ENCODE results near the gene OPCML.

Gene OPCML

DNA sequence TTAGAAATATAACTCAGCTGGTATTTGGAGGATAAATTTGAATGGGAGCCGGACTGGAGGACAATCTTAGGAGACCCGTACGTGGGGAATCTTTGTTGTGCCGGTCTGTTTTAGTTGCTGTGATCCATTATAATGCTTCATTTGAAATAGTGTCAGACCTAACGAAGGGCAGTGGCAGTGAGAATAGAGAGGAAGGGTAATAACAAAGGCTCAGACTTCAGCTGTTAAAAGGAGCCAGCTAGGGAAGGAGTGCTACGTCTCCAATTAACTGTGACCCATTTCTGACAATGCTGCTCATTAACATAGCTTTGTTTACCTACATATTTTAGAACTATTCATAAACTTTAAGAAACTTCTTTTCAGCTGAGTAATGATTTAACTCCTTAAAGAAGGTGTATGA is 246.9 kb downstream of the OPCML start:
- no peaks in the 10 kb centered on the region for H3K27me3 ChIP-seq (ENCODE audit: insufficient read depth, low read depth)
- no peak overlapping the region for H3K4me2 ChIP-seq
- peaks cover 3% of the 10 kb centered on the region for H3K4me1 ChIP-seq (ENCODE audit: low read depth, poor library complexity, severe bottlenecking)
- H3K9ac ChIP-seq, result no peak overlapping the region
- TF ChIP-seq, protein P1, sequence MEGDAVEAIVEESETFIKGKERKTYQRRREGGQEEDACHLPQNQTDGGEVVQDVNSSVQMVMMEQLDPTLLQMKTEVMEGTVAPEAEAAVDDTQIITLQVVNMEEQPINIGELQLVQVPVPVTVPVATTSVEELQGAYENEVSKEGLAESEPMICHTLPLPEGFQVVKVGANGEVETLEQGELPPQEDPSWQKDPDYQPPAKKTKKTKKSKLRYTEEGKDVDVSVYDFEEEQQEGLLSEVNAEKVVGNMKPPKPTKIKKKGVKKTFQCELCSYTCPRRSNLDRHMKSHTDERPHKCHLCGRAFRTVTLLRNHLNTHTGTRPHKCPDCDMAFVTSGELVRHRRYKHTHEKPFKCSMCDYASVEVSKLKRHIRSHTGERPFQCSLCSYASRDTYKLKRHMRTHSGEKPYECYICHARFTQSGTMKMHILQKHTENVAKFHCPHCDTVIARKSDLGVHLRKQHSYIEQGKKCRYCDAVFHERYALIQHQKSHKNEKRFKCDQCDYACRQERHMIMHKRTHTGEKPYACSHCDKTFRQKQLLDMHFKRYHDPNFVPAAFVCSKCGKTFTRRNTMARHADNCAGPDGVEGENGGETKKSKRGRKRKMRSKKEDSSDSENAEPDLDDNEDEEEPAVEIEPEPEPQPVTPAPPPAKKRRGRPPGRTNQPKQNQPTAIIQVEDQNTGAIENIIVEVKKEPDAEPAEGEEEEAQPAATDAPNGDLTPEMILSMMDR (conservative IDR thresholded peaks at IDR 0.05; ENCODE audit: low read depth, low read length), result no peak
- no peaks in the 10 kb centered on the region for H3K36me3 ChIP-seq (ENCODE audit: insufficient read depth)
- no peaks in the 10 kb centered on the region for H4K20me1 ChIP-seq (ENCODE audit: insufficient read depth)
- H3K27ac ChIP-seq, result no peak overlapping the region
- no peaks in the 10 kb centered on the region for H3K79me2 ChIP-seq (ENCODE audit: insufficient read depth, low read depth)
- no peak overlapping the region for H3K4me3 ChIP-seq (IDR thresholded peaks at IDR 0.05; ENCODE audit: insufficient read depth, low read depth, low read length)
- H2AFZ ChIP-seq (ENCODE audit: low read depth), result no peak overlapping the region

DNA sequence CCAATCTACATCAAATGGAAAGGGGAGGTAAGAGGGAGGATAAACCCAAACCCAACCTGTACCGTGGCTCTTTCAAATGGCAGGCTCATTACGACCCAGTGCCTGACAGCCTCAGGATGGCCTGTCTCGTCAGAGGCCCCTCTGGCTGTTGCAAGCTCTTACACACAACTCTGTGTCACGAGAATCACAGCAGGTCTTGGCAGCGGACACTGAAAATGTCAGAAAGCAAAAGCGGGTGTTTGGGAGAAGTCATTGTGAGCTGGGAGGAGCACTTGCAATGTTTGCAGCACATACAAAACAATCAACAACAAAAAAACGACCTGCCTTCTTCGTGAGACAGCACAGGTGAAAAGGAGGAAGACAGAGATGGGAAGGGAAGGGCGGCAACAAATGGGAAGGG is 248.1 kb downstream of the OPCML start:
- H3K27ac ChIP-seq, result no peak overlapping the region
- no peaks in the 10 kb centered on the region for H3K79me2 ChIP-seq (ENCODE audit: insufficient read depth, low read depth)
- no peak overlapping the region for H3K9ac ChIP-seq
- peaks cover 8% of the 10 kb centered on the region for H3K4me1 ChIP-seq (ENCODE audit: low read depth, poor library complexity, severe bottlenecking)
- no peaks in the 10 kb centered on the region for H4K20me1 ChIP-seq (ENCODE audit: insufficient read depth)
- no peak overlapping the region for H3K4me3 ChIP-seq (IDR thresholded peaks at IDR 0.05; ENCODE audit: insufficient read depth, low read depth, low read length)
- TF ChIP-seq, protein P1 (conservative IDR thresholded peaks at IDR 0.05; ENCODE audit: low read depth, low read length), result no peak
- H2AFZ ChIP-seq (ENCODE audit: low read depth), result no peak overlapping the region
- no peak overlapping the region for H3K4me2 ChIP-seq
- no peaks in the 10 kb centered on the region for H3K27me3 ChIP-seq (ENCODE audit: insufficient read depth, low read depth)
- H3K36me3 ChIP-seq (ENCODE audit: insufficient read depth), result no peaks in the 10 kb centered on the region

DNA sequence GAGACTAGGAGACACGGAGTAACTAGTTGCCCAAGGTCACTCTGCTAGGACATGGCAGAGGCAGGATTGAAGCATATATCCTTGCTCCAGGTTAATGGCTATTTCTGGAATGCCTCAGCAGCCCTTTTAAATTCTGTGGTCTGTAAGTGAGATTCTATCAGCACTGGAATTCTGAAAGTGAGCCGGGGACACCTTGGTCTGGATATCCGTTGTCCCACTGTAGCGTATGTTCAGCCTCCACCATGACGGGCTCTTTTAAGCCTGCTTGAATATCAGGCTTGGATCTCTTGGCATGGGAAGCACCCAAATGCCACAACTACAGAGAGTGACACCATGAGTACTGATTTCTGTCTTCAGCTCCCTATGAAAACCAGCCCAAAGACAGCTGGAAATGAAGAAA is 254.4 kb downstream of the OPCML start:
- H3K27ac ChIP-seq, result no peak overlapping the region
- no peaks in the 10 kb centered on the region for H4K20me1 ChIP-seq (ENCODE audit: insufficient read depth)
- no peak overlapping the region for H3K4me3 ChIP-seq (IDR thresholded peaks at IDR 0.05; ENCODE audit: insufficient read depth, low read depth, low read length)
- TF ChIP-seq, protein P1 (conservative IDR thresholded peaks at IDR 0.05; ENCODE audit: low read depth, low read length), result no peak
- H3K4me2 ChIP-seq, result no peak overlapping the region
- H3K4me1 ChIP-seq (ENCODE audit: low read depth, poor library complexity, severe bottlenecking), result peaks cover 8% of the 10 kb centered on the region
- no peak overlapping the region for H2AFZ ChIP-seq (ENCODE audit: low read depth)
- no peaks in the 10 kb centered on the region for H3K27me3 ChIP-seq (ENCODE audit: insufficient read depth, low read depth)
- no peak overlapping the region for H3K9ac ChIP-seq
- H3K36me3 ChIP-seq (ENCODE audit: insufficient read depth), result no peaks in the 10 kb centered on the region
- H3K79me2 ChIP-seq (ENCODE audit: insufficient read depth, low read depth), result no peaks in the 10 kb centered on the region

GRCh38 chr11:133271871-133272776 is 260.2 kb downstream of the OPCML start:
- H3K79me2 ChIP-seq (ENCODE audit: insufficient read depth, low read depth), result no peaks in the 10 kb centered on the region
- no peaks in the 10 kb centered on the region for H3K36me3 ChIP-seq (ENCODE audit: insufficient read depth)
- no peaks in the 10 kb centered on the region for H3K27me3 ChIP-seq (ENCODE audit: insufficient read depth, low read depth)
- TF ChIP-seq, protein P1 (conservative IDR thresholded peaks at IDR 0.05; ENCODE audit: low read depth, low read length), result no peak
- no peak overlapping the region for H3K9ac ChIP-seq
- H3K4me2 ChIP-seq, result no peak overlapping the region
- no peak overlapping the region for H3K27ac ChIP-seq
- no peak overlapping the region for H2AFZ ChIP-seq (ENCODE audit: low read depth)
- no peak overlapping the region for H3K4me3 ChIP-seq (IDR thresholded peaks at IDR 0.05; ENCODE audit: insufficient read depth, low read depth, low read length)
- H3K4me1 ChIP-seq (ENCODE audit: low read depth, poor library complexity, severe bottlenecking), result peaks cover 46% of the 10 kb centered on the region
- no peaks in the 10 kb centered on the region for H4K20me1 ChIP-seq (ENCODE audit: insufficient read depth)

All from KMS-11 (cell line).